Lung (tissue), 12 donors: ENCODE data around the gene PARD3. TPM values are rescaled to one million over a fixed set of nuclear protein-coding genes. Genes with fewer than 3 reads are reported as not detected.

ENCODE experiments used
- ATAC-seq: fragments of 200-7000 bp; cut with Tn5 transposase; one replicate; pipeline ENCODE4 v1.9.1; 2020; ENCODE audit warnings: moderate number of reproducible peaks; ENCODE audit not compliant: insufficient read depth, low FRiP score
- DNase-seq, 3 donors: peaks; one replicate each; pipeline ENCODE4 v3.0.0-alpha.2; 2013 to 2017
- H3K27ac ChIP-seq, 2 donors: one replicate each; pipeline ENCODE4 v1.5.1; 2013; ENCODE audit warnings: mild to moderate bottlenecking in 2 of 2, moderate library complexity in 2 of 2, control low read depth in 1 of 2, inconsistent platforms in 1 of 2, low read depth in 1 of 2, low read length in 1 of 2
- H3K27me3 ChIP-seq, 3 donors: one replicate each; pipeline ENCODE4 v1.5.1; 2013; ENCODE audit warnings: low read length in 2 of 3; ENCODE audit not compliant: control insufficient read depth in 3 of 3, insufficient read depth in 3 of 3
- H3K36me3 ChIP-seq, 4 donors: one replicate each; pipeline ENCODE4 v1.5.1; 2013; ENCODE audit warnings: low read length in 4 of 4, mild to moderate bottlenecking in 1 of 4, moderate library complexity in 1 of 4; ENCODE audit not compliant: control insufficient read depth in 4 of 4, insufficient read depth in 4 of 4
- H3K4me1 ChIP-seq, 5 donors: one replicate each; pipeline ENCODE4 v1.5.1; 2013; ENCODE audit warnings: low read length in 5 of 5, mild to moderate bottlenecking in 2 of 5, moderate library complexity in 1 of 5; ENCODE audit not compliant: control insufficient read depth in 5 of 5, insufficient read depth in 5 of 5
- H3K4me3 ChIP-seq: one replicate; pipeline ENCODE4 v1.5.1; 2013; ENCODE audit warnings: mild to moderate bottlenecking, control low read depth, moderate library complexity
- H3K9ac ChIP-seq, 2 donors: one replicate each; pipeline ENCODE4 v1.5.1; 2013; ENCODE audit warnings: low read length in 2 of 2, control low read depth in 1 of 2; ENCODE audit not compliant: insufficient read depth in 1 of 2
- H3K9me3 ChIP-seq, 4 donors: one replicate each; pipeline ENCODE4 v1.5.1; 2013; ENCODE audit warnings: low read length in 3 of 4, mild to moderate bottlenecking in 1 of 4, moderate library complexity in 1 of 4; ENCODE audit not compliant: control insufficient read depth in 4 of 4, insufficient read depth in 3 of 4
- CTCF ChIP-seq: IDR thresholded peaks from 2 replicates; pipeline ENCODE4 v1.5.1; 2012; ENCODE audit warnings: mild to moderate bottlenecking; ENCODE audit errors: control extremely low read depth, extremely low read depth
- WGBS, 2 donors: extraction: QIAGEN DNeasy Blood & Tissue Kit; methylation state at CpG; one replicate each; pipeline ENCODE4 v1.1.7; 2013; 5-methylcytosine and 5-hydroxymethylcytosine counted together
- polyA plus RNA-seq, 2 donors: library from polyadenylated mRNA; stranded (reverse); fragments of 200-250 nt; gene quantifications; one replicate each; pipeline ENCODE4 v1.2.1, GENCODE V29; 2013
- total RNA-seq, 2 donors: library from RNA; depleted of rRNA in 1 of 2; stranded (reverse); fragments of >200 nt in 1 of 2; gene quantifications; one replicate each; pipeline ENCODE4 v1.2.1, GENCODE V29; 2014 to 2021
- donor health status: control.
- donor health status: control.
- donor health status: Bipolar disorder and iron deficiency.
- donor health status: healthy.
- donor health status: DM: yes; HTN: yes; CAD: no.

The PARD3 gene
- total and polyA plus RNA-seq, 4 donors = 10.3 to 69.2 (median 27.6) TPM

GRCh38 chr10:34420273-34420672 is 394.8 kb downstream of the PARD3 start:
- H3K4me3 ChIP-seq = no peak overlapping the region
- H3K27me3 ChIP-seq = no peaks in the 10 kb centered on the region
- H3K27ac ChIP-seq = no peak overlapping the region
- peaks cover 0 to 14% (median 0%) of the 10 kb centered on the region in 5 donors for H3K4me1 ChIP-seq
- no peak for TF ChIP-seq CTCF
- no peaks in the 10 kb centered on the region for H3K9me3 ChIP-seq
- ATAC-seq (no peak), DNase-seq (no peak)
- no peak overlapping the region for H3K9ac ChIP-seq
- H3K36me3 ChIP-seq = no peaks in the 10 kb centered on the region
- WGBS, 2 donors = 81 to 87% methylated on average over 3 of the region's 3 CpGs

DNA sequence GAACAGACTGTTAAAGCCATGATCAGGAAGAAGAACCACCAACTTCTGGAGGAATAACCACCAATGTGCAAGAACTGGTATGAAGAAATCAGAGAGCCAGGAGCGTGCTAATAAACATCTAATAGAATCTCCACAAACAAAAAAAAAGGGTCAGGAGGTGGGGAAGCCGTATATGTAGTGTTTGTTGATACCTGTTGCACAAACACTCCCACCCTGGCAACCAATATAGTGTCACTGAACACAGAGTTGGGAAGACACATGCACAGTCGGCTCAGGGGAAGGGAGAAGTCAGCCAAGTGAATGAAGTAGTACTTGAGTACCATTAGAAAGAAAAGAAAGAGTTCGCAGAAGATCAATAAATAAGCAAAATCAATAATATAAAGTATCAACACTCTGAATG is 400.1 kb downstream of the PARD3 start:
- no peak for TF ChIP-seq CTCF
- Histone ChIP-seq H3K27ac (no peak overlapping the region), H3K36me3 (no peaks in the 10 kb centered on the region), H3K27me3 (no peaks in the 10 kb centered on the region), H3K9ac (no peak overlapping the region), H3K4me3 (no peak overlapping the region), H3K9me3 (no peaks in the 10 kb centered on the region), H3K4me1 (no peaks in the 10 kb centered on the region)
- no peak for DNase-seq
- WGBS, 2 donors = 83 to 93% methylated on average over 4 of the region's 4 CpGs
- ATAC-seq = no peak

GRCh38 chr10:34413756-34414587 is 401.1 kb downstream of the PARD3 start:
- no peak overlapping the region for H3K27ac ChIP-seq
- no peak for TF ChIP-seq CTCF
- ATAC-seq = no peak
- no peaks in the 10 kb centered on the region for H3K27me3 ChIP-seq
- no peaks in the 10 kb centered on the region for H3K9me3 ChIP-seq
- no peaks in the 10 kb centered on the region for H3K4me1 ChIP-seq
- H3K9ac ChIP-seq = no peak overlapping the region
- no peaks in the 10 kb centered on the region for H3K36me3 ChIP-seq
- WGBS, 2 donors = 91 to 92% methylated on average over 11 of the region's 11 CpGs
- H3K4me3 ChIP-seq = no peak overlapping the region
- DNase-seq = no peak
